HepG2 (cell line): ENCODE data around the gene CA12. TPM values are rescaled to one million over a fixed set of nuclear protein-coding genes. Genes with fewer than 3 reads are reported as not detected.

Source experiments
- ATAC-seq: fragments of 200-7000 bp; cut with Tn5 transposase; 3 replicates; pipeline ENCODE4 v1.9.1; 2020; ENCODE audit warnings: mild to moderate bottlenecking, moderate library complexity
- BruUV-seq: library from RNA; stranded (reverse); fragments of 400-500 nt; replicated peaks from 2 replicates; lab custom pipeline; 2021; lab: Mats Ljungman, UMichigan
- CTCF ChIA-PET: fragments of 300-600 bp; formaldehyde crosslinking; extraction: SDS; loops from one replicate; lab custom pipeline; 2021; ENCODE audit warnings: low total read pairs, inconsistent platforms, low intra/inter-chr PET ratio; lab: Yijun Ruan, JAX
- POLR2A ChIA-PET: fragments of 350-600 bp; sonication (Branson Sonifier 250); formaldehyde crosslinking; loops from one replicate; lab custom pipeline; 2020; ENCODE audit warnings: antibody characterized with exemption, inconsistent platforms; lab: Yijun Ruan, JAX
- DNase-seq: peaks from one replicate; pipeline ENCODE4 v3.0.0-alpha.2; 2015; ENCODE audit warnings: low spot score
- FAIRE-seq: peaks from 3 replicates; lab custom pipeline; 2011; peaks lifted over from hg19 to GRCh38; lab: Jason Lieb, UNC
- H2AFZ ChIP-seq: one replicate; pipeline ENCODE4 v1.6.1; 2011; ENCODE audit warnings: low read length, inconsistent platforms
- H3K27ac ChIP-seq: fragments of 300-600 bp; 3 replicates; pipeline ENCODE4 v1.8.0; 2011; ENCODE audit warnings: mixed run types, mild to moderate bottlenecking, mixed read lengths, low read length, inconsistent platforms; ENCODE audit not compliant: insufficient read depth; ENCODE audit errors: extremely low read length
- H3K27me3 ChIP-seq, 2 experiments: fragments of 200-600 bp in 1 of 2; 2 replicates in 1 of 2; 3 replicates in 1 of 2; pipeline versions ENCODE4 v1.6.0 to v1.8.0; 2011; ENCODE audit warnings: low read length in 2 of 2, mild to moderate bottlenecking in 2 of 2, moderate library complexity in 2 of 2, inconsistent platforms in 1 of 2; ENCODE audit not compliant: insufficient read depth in 2 of 2, control insufficient read depth in 1 of 2
- H3K36me3 ChIP-seq, 2 experiments: fragments of 200-600 bp in 1 of 2; replicated peaks in 1 of 2; 2 replicates in 1 of 2; 3 replicates in 1 of 2; pipeline versions ENCODE4 v1.5.1 to v1.8.0; 2011; ENCODE audit warnings: low read length in 2 of 2, inconsistent platforms in 1 of 2; ENCODE audit not compliant: insufficient read depth in 2 of 2, control insufficient read depth in 1 of 2
- H3K4me1 ChIP-seq: 2 replicates; pipeline ENCODE4 v1.5.1; 2012; ENCODE audit warnings: low read length, inconsistent platforms; ENCODE audit not compliant: insufficient read depth
- H3K4me2 ChIP-seq: 2 replicates; pipeline ENCODE4 v1.6.0; 2011; ENCODE audit warnings: low read depth, low read length, inconsistent platforms
- H3K4me3 ChIP-seq, 3 experiments: fragments of 200-600 bp in 1 of 3; sonication (generic), shearing (Covaris generic) in 1 of 3; replicated peaks in 1 of 3; 2 replicates each; pipeline ENCODE4 v1.5.1; 2011 to 2016; ENCODE audit warnings: low read length in 3 of 3, inconsistent platforms in 2 of 3, low read depth in 2 of 3, mild to moderate bottlenecking in 2 of 3, control low read depth in 1 of 3, mixed read lengths in 1 of 3; ENCODE audit not compliant: insufficient read depth in 1 of 3
- H3K79me2 ChIP-seq: one replicate; pipeline ENCODE4 v1.6.1; 2011; ENCODE audit warnings: low read length, inconsistent platforms; ENCODE audit not compliant: insufficient read depth
- H3K9ac ChIP-seq: 2 replicates; pipeline ENCODE4 v1.6.0; 2011; ENCODE audit warnings: mild to moderate bottlenecking, low read depth, low read length, inconsistent platforms; ENCODE audit not compliant: insufficient read depth
- H3K9me3 ChIP-seq: 2 replicates; pipeline ENCODE4 v1.5.1; 2012; ENCODE audit warnings: mild to moderate bottlenecking, low read length
- H4K20me1 ChIP-seq: 2 replicates; pipeline ENCODE4 v1.6.0; 2011; ENCODE audit warnings: inconsistent platforms, mild to moderate bottlenecking, low read length, moderate library complexity; ENCODE audit not compliant: insufficient read depth
- ARID5B ChIP-seq: IDR thresholded peaks from 2 replicates; pipeline ENCODE4 v1.4.0; 2020; ENCODE audit warnings: mild to moderate bottlenecking, missing genetic modification reagents
- WGBS: methylation state at CpG from one replicate; pipeline ENCODE4 v1.1.6; 2017; ENCODE audit warnings: low lambda C conversion rate; 5-methylcytosine and 5-hydroxymethylcytosine counted together
- in situ Hi-C: cut with HindIII; loops from 2 replicates; pipeline ENCODE4 v1.10.0; 2017; ENCODE audit warnings: low pct_unique_long_range_greater_than_20kb; ENCODE audit not compliant: extremely low pct_ligation_motif_present
- intact Hi-C: fragments of 100-400 bp; cut with micrococcal nuclease; formaldehyde crosslinking; loops from one replicate; pipeline ENCODE4 v1.10.0; 2022; ENCODE audit not compliant: unreplicated experiment
- polyA plus RNA-seq, 8 experiments: library from polyadenylated mRNA; depleted of rRNA in 3 of 8; stranded (reverse) in 7 of 8; unstranded in 1 of 8; fragments of >200 nt; fragmentation: Illumina TruSeq in 4 of 8; extraction: Trizol in 4 of 8; gene quantifications; 2 replicates each; pipeline versions ENCODE4 v1.2.1 to v1.2.3, GENCODE V29; 2011 to 2016; ENCODE audit warnings: low read depth in 4 of 8, missing spikeins in 1 of 8, mixed read lengths in 1 of 8; ENCODE audit not compliant: insufficient read depth in 1 of 8
- total RNA-seq, 5 experiments: library from RNA; depleted of rRNA; stranded (reverse); fragments of >200 nt; fragmentation: Illumina TruSeq; extraction: Trizol; gene quantifications; 2 replicates each; pipeline ENCODE4 v1.2.3, GENCODE V29; 2016; ENCODE audit warnings: low read depth in 1 of 5
- TF ChIP-seq, protein P1 (sequence below): sonication (generic); formaldehyde crosslinking; IDR thresholded peaks from 2 replicates; pipeline ENCODE4 v1.8.0; 2022; ENCODE audit warnings: mild to moderate bottlenecking, missing genetic modification reagents

Gene CA12
- total and polyA plus RNA-seq, 2 of the 13 experiments (the other 11 are each of a cell fraction or from before 2014, with no cell fraction given), result 0.07 to 0.20 TPM

- ATAC-seq (no peak), DNase-seq (no peak), FAIRE-seq (no peak)
- H3K36me3 ChIP-seq, result no peaks in the 10 kb centered on the region
- no peak overlapping the region for H3K9ac ChIP-seq
- H3K4me3 ChIP-seq, result no peak overlapping the region
- BruUV-seq, result no TSS peak
- H3K27me3 ChIP-seq, result peaks cover 1 to 28% of the 10 kb centered on the region in 2 experiments; a peak in 1 of 5 replicates
- H4K20me1 ChIP-seq, result no peaks in the 10 kb centered on the region
- ChIA-PET CTCF (no interaction called here), POLR2A (no interaction called here)
- H3K27ac ChIP-seq, result no peak overlapping the region
- TF ChIP-seq, protein P1, sequence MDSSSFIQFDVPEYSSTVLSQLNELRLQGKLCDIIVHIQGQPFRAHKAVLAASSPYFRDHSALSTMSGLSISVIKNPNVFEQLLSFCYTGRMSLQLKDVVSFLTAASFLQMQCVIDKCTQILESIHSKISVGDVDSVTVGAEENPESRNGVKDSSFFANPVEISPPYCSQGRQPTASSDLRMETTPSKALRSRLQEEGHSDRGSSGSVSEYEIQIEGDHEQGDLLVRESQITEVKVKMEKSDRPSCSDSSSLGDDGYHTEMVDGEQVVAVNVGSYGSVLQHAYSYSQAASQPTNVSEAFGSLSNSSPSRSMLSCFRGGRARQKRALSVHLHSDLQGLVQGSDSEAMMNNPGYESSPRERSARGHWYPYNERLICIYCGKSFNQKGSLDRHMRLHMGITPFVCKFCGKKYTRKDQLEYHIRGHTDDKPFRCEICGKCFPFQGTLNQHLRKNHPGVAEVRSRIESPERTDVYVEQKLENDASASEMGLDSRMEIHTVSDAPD (CRISPR knock-in tag), result no peak
- no peak for TF ChIP-seq ARID5B (CRISPR knock-in tag)
- no peaks in the 10 kb centered on the region for H3K79me2 ChIP-seq
- no peaks in the 10 kb centered on the region for H3K9me3 ChIP-seq
- H2AFZ ChIP-seq, result no peak overlapping the region
- in situ Hi-C loops (no loop called here), intact Hi-C loops (no loop called here)
- H3K4me2 ChIP-seq, result no peak overlapping the region
- peaks cover 17% of the 10 kb centered on the region for H3K4me1 ChIP-seq
- 46% methylated on average over 14 of the region's 15 CpGs for WGBS
Observed at GRCh38 chr15:63358241-63359029, 23.2 kb downstream of the CA12 start.
